HepG2 (cell line): ENCODE data around the gene KCNG4. TPM values are rescaled to one million over a fixed set of nuclear protein-coding genes. Genes with fewer than 3 reads are reported as not detected.

ENCODE experiments used
- ATAC-seq: fragments of 200-7000 bp; cut with Tn5 transposase; 3 replicates; pipeline ENCODE4 v1.9.1; 2020; ENCODE audit warnings: mild to moderate bottlenecking, moderate library complexity
- BruUV-seq: library from RNA; stranded (reverse); fragments of 400-500 nt; replicated peaks from 2 replicates; lab custom pipeline; 2021; lab: Mats Ljungman, UMichigan
- CTCF ChIA-PET: fragments of 300-600 bp; formaldehyde crosslinking; extraction: SDS; loops from one replicate; lab custom pipeline; 2021; ENCODE audit warnings: low total read pairs, inconsistent platforms, low intra/inter-chr PET ratio; lab: Yijun Ruan, JAX
- POLR2A ChIA-PET: fragments of 350-600 bp; sonication (Branson Sonifier 250); formaldehyde crosslinking; loops from one replicate; lab custom pipeline; 2020; ENCODE audit warnings: antibody characterized with exemption, inconsistent platforms; lab: Yijun Ruan, JAX
- DNase-seq: peaks from one replicate; pipeline ENCODE4 v3.0.0-alpha.2; 2015; ENCODE audit warnings: low spot score
- FAIRE-seq: peaks from 3 replicates; lab custom pipeline; 2011; peaks lifted over from hg19 to GRCh38; lab: Jason Lieb, UNC
- H2AFZ ChIP-seq: one replicate; pipeline ENCODE4 v1.6.1; 2011; ENCODE audit warnings: low read length, inconsistent platforms
- H3K27ac ChIP-seq: fragments of 300-600 bp; 3 replicates; pipeline ENCODE4 v1.8.0; 2011; ENCODE audit warnings: mixed run types, mild to moderate bottlenecking, mixed read lengths, low read length, inconsistent platforms; ENCODE audit not compliant: insufficient read depth; ENCODE audit errors: extremely low read length
- H3K27me3 ChIP-seq, 2 experiments: fragments of 200-600 bp in 1 of 2; 2 replicates in 1 of 2; 3 replicates in 1 of 2; pipeline versions ENCODE4 v1.6.0 to v1.8.0; 2011; ENCODE audit warnings: low read length in 2 of 2, mild to moderate bottlenecking in 2 of 2, moderate library complexity in 2 of 2, inconsistent platforms in 1 of 2; ENCODE audit not compliant: insufficient read depth in 2 of 2, control insufficient read depth in 1 of 2
- H3K36me3 ChIP-seq, 2 experiments: fragments of 200-600 bp in 1 of 2; replicated peaks in 1 of 2; 2 replicates in 1 of 2; 3 replicates in 1 of 2; pipeline versions ENCODE4 v1.5.1 to v1.8.0; 2011; ENCODE audit warnings: low read length in 2 of 2, inconsistent platforms in 1 of 2; ENCODE audit not compliant: insufficient read depth in 2 of 2, control insufficient read depth in 1 of 2
- H3K4me1 ChIP-seq: 2 replicates; pipeline ENCODE4 v1.5.1; 2012; ENCODE audit warnings: low read length, inconsistent platforms; ENCODE audit not compliant: insufficient read depth
- H3K4me2 ChIP-seq: 2 replicates; pipeline ENCODE4 v1.6.0; 2011; ENCODE audit warnings: low read depth, low read length, inconsistent platforms
- H3K4me3 ChIP-seq, 3 experiments: fragments of 200-600 bp in 1 of 3; sonication (generic), shearing (Covaris generic) in 1 of 3; replicated peaks in 1 of 3; 2 replicates each; pipeline ENCODE4 v1.5.1; 2011 to 2016; ENCODE audit warnings: low read length in 3 of 3, inconsistent platforms in 2 of 3, low read depth in 2 of 3, mild to moderate bottlenecking in 2 of 3, control low read depth in 1 of 3, mixed read lengths in 1 of 3; ENCODE audit not compliant: insufficient read depth in 1 of 3
- H3K79me2 ChIP-seq: one replicate; pipeline ENCODE4 v1.6.1; 2011; ENCODE audit warnings: low read length, inconsistent platforms; ENCODE audit not compliant: insufficient read depth
- H3K9ac ChIP-seq: 2 replicates; pipeline ENCODE4 v1.6.0; 2011; ENCODE audit warnings: mild to moderate bottlenecking, low read depth, low read length, inconsistent platforms; ENCODE audit not compliant: insufficient read depth
- H3K9me3 ChIP-seq: 2 replicates; pipeline ENCODE4 v1.5.1; 2012; ENCODE audit warnings: mild to moderate bottlenecking, low read length
- H4K20me1 ChIP-seq: 2 replicates; pipeline ENCODE4 v1.6.0; 2011; ENCODE audit warnings: inconsistent platforms, mild to moderate bottlenecking, low read length, moderate library complexity; ENCODE audit not compliant: insufficient read depth
- AGO1 ChIP-seq: fragments of 200-400 bp; formaldehyde crosslinking; IDR thresholded peaks from 2 replicates; pipeline ENCODE4 v1.6.1; 2017; ENCODE audit warnings: mild to moderate bottlenecking, low read depth, low read length, moderate library complexity; ENCODE audit not compliant: poor library complexity, severe bottlenecking
- ATF2 ChIP-seq: sonication (generic); formaldehyde crosslinking; IDR thresholded peaks from 2 replicates; pipeline ENCODE4 v1.4.0; 2020; ENCODE audit warnings: missing genetic modification reagents
- KLF9 ChIP-seq: IDR thresholded peaks from 2 replicates; pipeline ENCODE4 v1.6.1; 2016; ENCODE audit warnings: low read depth
- NFYC ChIP-seq: IDR thresholded peaks from 2 replicates; pipeline ENCODE4 v1.6.1; 2016; ENCODE audit warnings: missing genetic modification reagents, missing compliant biosample characterization
- POLR2G ChIP-seq: fragments of 200-400 bp; formaldehyde crosslinking; IDR thresholded peaks from 2 replicates; pipeline ENCODE4 v1.6.1; 2018; ENCODE audit warnings: mild to moderate bottlenecking, low read depth, low read length, moderate library complexity
- SNAPC5 ChIP-seq: sonication (generic); formaldehyde crosslinking; IDR thresholded peaks from 2 replicates; pipeline ENCODE4 v1.8.1; 2023; ENCODE audit warnings: mild to moderate bottlenecking, missing genetic modification reagents, borderline replicate concordance
- ZBTB3 ChIP-seq: sonication (generic); formaldehyde crosslinking; IDR thresholded peaks from 2 replicates; pipeline ENCODE4 v1.4.0; 2020; ENCODE audit warnings: low read depth, mild to moderate bottlenecking, moderate library complexity, missing genetic modification reagents, borderline replicate concordance
- ZNF232 ChIP-seq: sonication (generic); formaldehyde crosslinking; IDR thresholded peaks from 2 replicates; pipeline ENCODE4 v1.4.0; 2020; ENCODE audit warnings: missing genetic modification reagents, borderline replicate concordance
- ZNF414 ChIP-seq: sonication (generic); formaldehyde crosslinking; IDR thresholded peaks from 2 replicates; pipeline ENCODE4 v1.5.0; 2020; ENCODE audit warnings: missing genetic modification reagents
- ZNF496 ChIP-seq: sonication (generic); formaldehyde crosslinking; IDR thresholded peaks from 2 replicates; pipeline ENCODE4 v1.8.1; 2023; ENCODE audit warnings: mild to moderate bottlenecking, moderate library complexity, missing genetic modification reagents; ENCODE audit not compliant: insufficient replicate concordance
- ZNF530 ChIP-seq: sonication (generic); formaldehyde crosslinking; IDR thresholded peaks from 2 replicates; pipeline ENCODE4 v1.5.0; 2020; ENCODE audit warnings: low read depth, mild to moderate bottlenecking, missing genetic modification reagents
- ZNF572 ChIP-seq: sonication (generic); formaldehyde crosslinking; IDR thresholded peaks from 2 replicates; pipeline ENCODE4 v1.5.1; 2020; ENCODE audit warnings: mild to moderate bottlenecking, missing genetic modification reagents
- ZNF577 ChIP-seq: sonication (generic); formaldehyde crosslinking; IDR thresholded peaks from 2 replicates; pipeline ENCODE4 v1.4.0; 2020; ENCODE audit warnings: mild to moderate bottlenecking, low read depth, missing genetic modification reagents, borderline replicate concordance
- ZNF629 ChIP-seq: sonication (generic); formaldehyde crosslinking; conservative IDR thresholded peaks from 2 replicates; pipeline ENCODE4 v1.5.0; 2020; ENCODE audit warnings: missing genetic modification reagents
- WGBS: methylation state at CpG from one replicate; pipeline ENCODE4 v1.1.6; 2017; ENCODE audit warnings: low lambda C conversion rate; 5-methylcytosine and 5-hydroxymethylcytosine counted together
- in situ Hi-C: cut with HindIII; loops from 2 replicates; pipeline ENCODE4 v1.10.0; 2017; ENCODE audit warnings: low pct_unique_long_range_greater_than_20kb; ENCODE audit not compliant: extremely low pct_ligation_motif_present
- intact Hi-C: fragments of 100-400 bp; cut with micrococcal nuclease; formaldehyde crosslinking; loops from one replicate; pipeline ENCODE4 v1.10.0; 2022; ENCODE audit not compliant: unreplicated experiment
- polyA plus RNA-seq, 8 experiments: library from polyadenylated mRNA; depleted of rRNA in 3 of 8; stranded (reverse) in 7 of 8; unstranded in 1 of 8; fragments of >200 nt; fragmentation: Illumina TruSeq in 4 of 8; extraction: Trizol in 4 of 8; gene quantifications; 2 replicates each; pipeline versions ENCODE4 v1.2.1 to v1.2.3, GENCODE V29; 2011 to 2016; ENCODE audit warnings: low read depth in 4 of 8, missing spikeins in 1 of 8, mixed read lengths in 1 of 8; ENCODE audit not compliant: insufficient read depth in 1 of 8
- total RNA-seq, 5 experiments: library from RNA; depleted of rRNA; stranded (reverse); fragments of >200 nt; fragmentation: Illumina TruSeq; extraction: Trizol; gene quantifications; 2 replicates each; pipeline ENCODE4 v1.2.3, GENCODE V29; 2016; ENCODE audit warnings: low read depth in 1 of 5

KCNG4 gene
- total and polyA plus RNA-seq, 2 of the 13 experiments (the other 11 are each of a cell fraction or from before 2014, with no cell fraction given) = not detected

GRCh38 chr16:84193480-84193879 is 46.3 kb downstream of the KCNG4 start:
- no peaks in the 10 kb centered on the region for H4K20me1 ChIP-seq
- ATAC-seq (no peak), FAIRE-seq (no peak), DNase-seq (no peak)
- ChIA-PET POLR2A (no interaction called here), CTCF (no interaction called here)
- H3K27me3 ChIP-seq = peaks cover 22 to 58% of the 10 kb centered on the region in 2 experiments; a peak in 3 of 5 replicates
- no peaks in the 10 kb centered on the region for H3K36me3 ChIP-seq
- TF ChIP-seq ZNF572 (CRISPR knock-in tag) (no peak), NFYC (CRISPR knock-in tag) (no peak), ZNF496 (CRISPR knock-in tag) (no peak), ATF2 (CRISPR knock-in tag) (no peak)
- no TSS peak for BruUV-seq
- no peak overlapping the region for H3K4me3 ChIP-seq
- in situ Hi-C loops (loop anchor here (25.0 kb wide), 1 partner anchor 231 kb away; the partner anchor contains the start of genes NECAB2 and OSGIN1), intact Hi-C loops (no loop called here)
- no peaks in the 10 kb centered on the region for H3K9me3 ChIP-seq
- H3K4me2 ChIP-seq = no peak overlapping the region
- H3K4me1 ChIP-seq = no peaks in the 10 kb centered on the region
- no peak overlapping the region for H3K9ac ChIP-seq
- no peak overlapping the region for H2AFZ ChIP-seq
- no peaks in the 10 kb centered on the region for H3K79me2 ChIP-seq
- 50% methylated on average over 7 of the region's 7 CpGs for WGBS
- H3K27ac ChIP-seq = no peak overlapping the region

- Histone ChIP-seq H3K4me2 (no peak overlapping the region), H3K36me3 (no peaks in the 10 kb centered on the region), H3K4me3 (no peak overlapping the region), H3K9me3 (no peaks in the 10 kb centered on the region), H3K27me3 (peaks cover 11 to 39% of the 10 kb centered on the region in 2 experiments; a peak in 3 of 5 replicates), H3K79me2 (peaks cover 4% of the 10 kb centered on the region), H4K20me1 (no peaks in the 10 kb centered on the region), H2AFZ (no peak overlapping the region), H3K9ac (no peak overlapping the region), H3K4me1 (no peaks in the 10 kb centered on the region), H3K27ac (no peak overlapping the region)
- DNase-seq = no peak
- in situ Hi-C loops (loop anchor here (25.0 kb wide), 1 partner anchor 229 kb away; the partner anchor contains the start of genes NECAB2 and OSGIN1), intact Hi-C loops (no loop called here)
- WGBS = 14% methylated on average over 3 of the region's 16 CpGs
- no peak for FAIRE-seq
- no TSS peak for BruUV-seq
- TF ChIP-seq AGO1 (no peak), SNAPC5 (CRISPR knock-in tag) (no peak), ZBTB3 (CRISPR knock-in tag) (no peak), KLF9 (CRISPR knock-in tag) (no peak), ZNF530 (no peak), ZNF629 (CRISPR knock-in tag) (no peak), ZNF577 (CRISPR knock-in tag) (no peak), ZNF232 (no peak), ZNF414 (no peak), POLR2G (no peak)
- no peak for ATAC-seq
- CTCF ChIA-PET = no interaction called here
- POLR2A ChIA-PET = no interaction called here
Measured at GRCh38 chr16:84191466-84191865, 48.3 kb downstream of the KCNG4 start.
